Measurements from ENCODE around the gene LY86.
"Not testable (repeated sequence)": the region's sequence is repeated elsewhere in the genome, so short reads cannot be mapped to it uniquely, and the experiment has no call there.

The LY86 gene

DNA sequence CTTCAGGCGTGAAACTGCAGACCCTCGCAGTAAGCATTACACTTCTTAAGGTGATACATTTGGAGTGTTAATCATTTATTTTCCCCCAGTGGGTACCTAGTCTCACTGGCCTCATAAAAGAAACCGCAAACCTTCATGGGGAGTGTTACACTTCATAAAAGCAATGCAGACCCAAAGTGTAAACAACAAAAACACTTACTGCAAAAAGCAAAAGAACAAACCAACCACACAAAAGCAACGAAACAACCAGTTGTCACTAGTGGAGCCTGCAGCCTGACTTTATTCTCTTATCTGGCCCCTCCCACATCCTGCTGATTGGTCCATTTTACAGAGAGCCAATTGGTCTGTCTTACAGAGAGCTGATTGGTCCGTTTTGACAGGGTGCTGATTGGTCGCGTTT lies 23.8 kb downstream of the LY86 start:
- DNase-seq (ENCODE audit: low read depth): no peak
- TF ChIP-seq, protein P1, sequence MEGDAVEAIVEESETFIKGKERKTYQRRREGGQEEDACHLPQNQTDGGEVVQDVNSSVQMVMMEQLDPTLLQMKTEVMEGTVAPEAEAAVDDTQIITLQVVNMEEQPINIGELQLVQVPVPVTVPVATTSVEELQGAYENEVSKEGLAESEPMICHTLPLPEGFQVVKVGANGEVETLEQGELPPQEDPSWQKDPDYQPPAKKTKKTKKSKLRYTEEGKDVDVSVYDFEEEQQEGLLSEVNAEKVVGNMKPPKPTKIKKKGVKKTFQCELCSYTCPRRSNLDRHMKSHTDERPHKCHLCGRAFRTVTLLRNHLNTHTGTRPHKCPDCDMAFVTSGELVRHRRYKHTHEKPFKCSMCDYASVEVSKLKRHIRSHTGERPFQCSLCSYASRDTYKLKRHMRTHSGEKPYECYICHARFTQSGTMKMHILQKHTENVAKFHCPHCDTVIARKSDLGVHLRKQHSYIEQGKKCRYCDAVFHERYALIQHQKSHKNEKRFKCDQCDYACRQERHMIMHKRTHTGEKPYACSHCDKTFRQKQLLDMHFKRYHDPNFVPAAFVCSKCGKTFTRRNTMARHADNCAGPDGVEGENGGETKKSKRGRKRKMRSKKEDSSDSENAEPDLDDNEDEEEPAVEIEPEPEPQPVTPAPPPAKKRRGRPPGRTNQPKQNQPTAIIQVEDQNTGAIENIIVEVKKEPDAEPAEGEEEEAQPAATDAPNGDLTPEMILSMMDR (IDR thresholded peaks at IDR 0.05; ENCODE audit: low read depth, low read length, missing control alignments): no peak
- no peak overlapping the region for H3K4me3 ChIP-seq (ENCODE audit: low read depth, low read length)

DNA sequence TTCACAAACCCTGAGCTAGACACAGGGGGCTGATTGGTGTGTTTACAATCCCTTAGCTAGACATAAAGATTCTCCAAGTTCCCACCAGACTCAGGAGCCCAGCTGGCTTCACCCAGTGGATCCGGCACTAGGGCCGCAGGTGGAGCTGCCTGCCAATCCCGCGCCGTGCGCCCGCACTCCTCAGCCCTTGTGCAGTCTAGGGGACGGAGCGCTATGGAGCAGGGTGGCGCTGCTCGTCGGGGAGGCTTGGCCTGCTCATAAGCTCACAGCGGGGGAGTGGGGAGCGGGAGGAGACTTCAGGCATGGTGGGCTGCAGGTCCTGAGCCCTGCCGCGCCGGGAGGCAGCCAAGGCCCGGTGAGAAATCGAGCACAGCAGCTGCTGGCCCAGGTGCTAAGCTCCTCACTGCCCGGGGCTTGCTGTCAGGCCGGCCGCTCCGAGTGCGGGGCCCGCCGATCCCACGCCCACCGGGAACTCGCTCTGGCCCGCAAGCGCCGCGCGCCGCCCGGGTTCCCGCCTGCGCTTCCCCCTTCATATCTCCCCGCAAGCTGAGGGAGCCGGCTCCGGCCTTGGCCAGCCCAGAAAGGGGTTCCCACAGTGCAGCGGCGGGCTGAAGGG lies 24.7 kb downstream of the LY86 start:
- not testable (repeated sequence) for DNase-seq (ENCODE audit: low read depth); H3K4me3 ChIP-seq (ENCODE audit: low read depth, low read length)

DNA sequence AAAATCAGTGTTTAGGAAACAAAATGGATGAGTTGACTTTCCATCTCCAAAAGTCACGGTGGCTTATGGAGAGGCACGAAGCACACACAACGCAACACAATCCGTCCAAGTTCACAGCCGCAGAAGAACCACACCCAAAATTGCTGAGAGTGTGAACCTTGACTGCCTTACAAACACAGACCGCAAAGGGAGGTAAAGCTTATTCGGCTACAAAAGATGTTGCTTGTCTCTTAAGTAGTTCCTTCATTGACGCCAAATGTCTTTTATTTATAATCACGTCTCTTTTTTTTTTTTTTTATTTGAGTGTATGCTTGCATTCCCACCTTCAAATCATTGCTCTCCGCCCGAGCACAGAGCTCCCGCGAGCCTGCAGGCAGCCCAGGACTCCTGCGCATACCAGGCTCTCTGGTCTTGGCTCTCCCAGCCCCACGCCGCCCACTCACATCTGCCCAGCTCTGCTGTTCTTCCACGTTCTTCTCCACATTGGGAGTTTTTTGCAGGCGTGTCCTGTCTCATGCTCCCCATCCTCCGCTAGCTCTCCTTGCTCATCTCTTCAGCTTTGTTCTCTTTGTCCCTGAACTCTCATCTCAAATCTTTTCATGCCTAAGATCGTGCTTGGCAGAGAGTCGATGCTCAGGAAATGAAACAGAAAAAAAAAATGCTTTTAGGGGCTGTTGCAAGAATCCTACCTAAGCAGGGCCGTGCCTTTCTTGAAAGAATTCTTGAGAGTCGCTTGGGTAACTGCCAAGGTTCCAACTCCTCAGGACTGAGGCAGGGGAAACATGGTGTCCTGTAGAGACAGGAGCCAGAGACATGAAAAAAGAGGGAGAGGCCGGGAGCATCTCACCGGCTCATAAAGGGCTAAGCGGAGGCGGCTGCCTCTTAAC lies 25.8 kb downstream of the LY86 start:
- DNase-seq (ENCODE audit: low read depth): no peak
- TF ChIP-seq, protein P1 (IDR thresholded peaks at IDR 0.05; ENCODE audit: low read depth, low read length, missing control alignments): no peak

DNA sequence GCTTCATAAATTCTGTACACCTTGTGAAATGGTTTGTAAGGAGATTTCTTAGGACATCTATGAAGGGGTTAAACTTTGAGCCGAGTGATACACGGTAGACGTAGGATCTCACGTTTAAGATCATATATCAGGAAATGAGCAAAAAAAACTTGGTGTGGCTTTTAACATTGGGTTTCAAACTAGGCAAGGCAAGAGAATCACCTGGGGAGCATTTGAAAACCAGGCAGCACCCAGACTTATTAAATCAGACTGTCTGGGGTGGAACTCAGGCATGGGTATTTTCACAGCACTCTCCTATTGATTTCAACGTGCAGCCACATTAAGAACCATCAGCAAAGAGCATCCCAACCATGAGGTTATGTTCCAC lies 26.4 kb downstream of the LY86 start:
- DNase-seq (ENCODE audit: low read depth): no peak
- TF ChIP-seq, protein P1 (IDR thresholded peaks at IDR 0.05; ENCODE audit: low read depth, low read length, missing control alignments): no peak
- H3K4me3 ChIP-seq (ENCODE audit: low read depth, low read length): no peak overlapping the region

More for the DNA sequence above, 25.8 kb downstream of the LY86 start:
- no peak overlapping the region for H3K4me3 ChIP-seq (ENCODE audit: low read depth, low read length)

DNA sequence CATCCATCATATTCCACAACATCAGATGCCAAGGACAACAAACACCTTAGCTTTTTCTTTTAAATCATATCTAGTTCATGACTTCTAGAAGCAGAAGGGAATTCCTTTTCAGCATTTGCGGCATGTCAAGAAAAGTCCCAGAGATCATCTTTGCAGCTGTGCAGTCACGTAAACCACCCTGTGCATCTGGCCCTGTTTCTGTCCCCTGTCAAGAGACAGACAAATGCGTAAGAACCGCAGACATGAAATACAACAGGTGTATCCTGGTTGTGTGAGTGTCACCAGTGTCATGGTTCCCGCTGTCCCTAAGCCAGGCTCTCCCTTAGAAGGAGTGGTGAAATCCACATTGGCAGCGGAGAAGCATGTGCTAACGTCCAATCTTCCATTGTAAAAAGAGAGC lies 28.1 kb downstream of the LY86 start:
- DNase-seq (ENCODE audit: low read depth): no peak
- TF ChIP-seq, protein P1 (IDR thresholded peaks at IDR 0.05; ENCODE audit: low read depth, low read length, missing control alignments): no peak
- no peak overlapping the region for H3K4me3 ChIP-seq (ENCODE audit: low read depth, low read length)

DNA sequence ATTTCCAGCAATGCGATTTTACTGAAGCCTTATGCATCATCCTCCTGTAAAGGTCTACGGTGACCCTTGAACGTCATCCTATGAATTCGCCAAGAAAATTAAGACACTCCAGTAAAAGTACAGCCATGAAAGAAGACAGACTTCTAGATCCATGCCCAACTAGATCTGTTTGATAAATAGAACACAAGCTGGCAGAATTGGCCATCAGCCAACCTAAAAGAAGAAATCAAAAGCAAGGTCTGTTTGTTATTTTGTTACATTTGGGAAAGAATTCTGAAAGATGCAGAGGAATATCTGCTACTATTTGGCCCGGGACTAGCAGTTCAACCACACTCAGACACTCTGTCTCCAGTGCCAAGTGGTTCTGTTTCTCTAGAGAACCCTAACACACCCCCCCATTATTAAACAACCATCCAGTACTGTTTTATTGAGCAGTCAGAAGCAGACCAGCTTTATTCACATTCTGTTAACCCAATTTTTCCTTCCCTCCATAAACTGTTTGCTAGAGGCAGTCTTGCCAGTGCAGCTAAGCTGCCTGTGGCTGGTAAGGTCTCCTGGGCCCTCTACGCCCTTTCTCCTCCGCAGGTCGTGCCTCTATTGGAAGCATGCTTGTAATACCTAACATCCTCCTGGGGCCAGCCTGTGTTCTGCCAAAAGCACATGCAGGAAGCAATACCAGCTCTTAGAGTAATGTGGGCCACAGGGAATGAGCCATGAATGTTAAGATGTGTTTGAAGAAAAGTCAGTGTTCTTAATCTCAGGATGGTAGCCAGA lies 30.7 kb downstream of the LY86 start:
- no peak for DNase-seq (ENCODE audit: low read depth)
- no peak overlapping the region for H3K4me3 ChIP-seq (ENCODE audit: low read depth, low read length)
- TF ChIP-seq, protein P1 (IDR thresholded peaks at IDR 0.05; ENCODE audit: low read depth, low read length, missing control alignments): no peak

DNA sequence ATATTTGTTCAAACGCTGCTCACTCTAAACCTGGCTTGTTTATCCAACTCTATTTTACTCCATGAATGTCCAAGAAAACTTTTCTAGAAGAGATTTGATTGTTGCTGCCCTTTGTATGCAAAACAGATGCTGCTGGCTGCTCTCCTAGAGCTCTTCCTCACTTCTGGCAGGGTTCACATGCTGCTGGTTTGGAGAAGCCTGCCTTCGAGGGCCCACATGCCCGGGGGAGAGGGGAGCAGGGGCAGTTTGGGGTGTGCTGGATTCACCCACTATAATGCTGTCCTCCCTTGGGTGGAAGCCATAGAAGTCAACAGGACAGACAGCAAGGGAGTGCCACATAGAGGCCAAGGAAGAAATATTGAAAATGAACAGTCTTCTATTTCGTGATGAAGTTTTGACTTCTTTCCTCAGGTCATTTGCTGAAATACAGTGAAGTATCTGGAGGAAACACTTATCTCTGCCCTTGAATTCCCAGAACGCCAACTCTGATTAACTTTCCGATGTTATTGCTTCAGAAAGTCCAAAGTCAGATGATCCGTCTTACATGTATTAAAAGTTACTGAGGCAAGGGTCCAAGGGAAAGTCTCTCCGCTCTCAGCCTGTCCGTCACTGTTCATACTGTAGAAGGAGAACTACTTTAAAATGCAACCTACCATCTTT lies 32.4 kb downstream of the LY86 start:
- TF ChIP-seq, protein P1 (IDR thresholded peaks at IDR 0.05; ENCODE audit: low read depth, low read length, missing control alignments): no peak
- H3K4me3 ChIP-seq (ENCODE audit: low read depth, low read length): no peak overlapping the region
- DNase-seq (ENCODE audit: low read depth): no peak
